HFFc6 (cell line): ENCODE results near the gene SYMPK. TPM values are rescaled to one million over a fixed set of nuclear protein-coding genes. Genes with fewer than 3 reads are reported as not detected.

Experiments used
- DNase-seq: peaks from one replicate; pipeline ENCODE4 v3.0.0-alpha.2; 2018
- H3K27ac Mint-ChIP-seq: 2 replicates; pipeline ENCODE4 v1.8.0; 2020; ENCODE audit warnings: mild to moderate bottlenecking, mixed read lengths
- H3K27me3 Mint-ChIP-seq: 2 replicates; pipeline ENCODE4 v1.8.0; 2021; ENCODE audit warnings: mild to moderate bottlenecking, moderate library complexity, mixed read lengths; ENCODE audit not compliant: insufficient read depth
- H3K36me3 Mint-ChIP-seq: 2 replicates; pipeline ENCODE4 v1.8.0; 2021; ENCODE audit warnings: low read depth, mixed read lengths
- H3K4me1 Mint-ChIP-seq: 2 replicates; pipeline ENCODE4 v1.8.0; 2020; ENCODE audit warnings: low read depth, mixed read lengths
- H3K4me3 Mint-ChIP-seq: 2 replicates; pipeline ENCODE4 v1.8.0; 2020; ENCODE audit warnings: mild to moderate bottlenecking, moderate library complexity, mixed read lengths
- H3K9me3 Mint-ChIP-seq: 2 replicates; pipeline ENCODE4 v1.8.0; 2020; ENCODE audit warnings: mild to moderate bottlenecking, mixed read lengths
- total RNA-seq, 6 experiments: library from RNA; stranded (reverse); fragmentation: NEBNext Ultra II Directional; extraction: Animal tissue kit (Norgen Biotek cat#: 25700); gene quantifications; 2 replicates in 1 of 6; 3 replicates in 5 of 6; pipeline ENCODE4 v1.2.3, GENCODE V29; 2021
- TF ChIP-seq, protein P1 (sequence below): fragments of 200-600 bp; sonication (generic); IDR thresholded peaks from 2 replicates; pipeline ENCODE4 v1.5.0; 2021; ENCODE audit warnings: antibody characterized with exemption, mild to moderate bottlenecking

SYMPK gene
- total RNA-seq, 6 experiments from 2014 or later, result 59.6 to 74.8 (median 66.0) TPM

- TF ChIP-seq, protein P1, sequence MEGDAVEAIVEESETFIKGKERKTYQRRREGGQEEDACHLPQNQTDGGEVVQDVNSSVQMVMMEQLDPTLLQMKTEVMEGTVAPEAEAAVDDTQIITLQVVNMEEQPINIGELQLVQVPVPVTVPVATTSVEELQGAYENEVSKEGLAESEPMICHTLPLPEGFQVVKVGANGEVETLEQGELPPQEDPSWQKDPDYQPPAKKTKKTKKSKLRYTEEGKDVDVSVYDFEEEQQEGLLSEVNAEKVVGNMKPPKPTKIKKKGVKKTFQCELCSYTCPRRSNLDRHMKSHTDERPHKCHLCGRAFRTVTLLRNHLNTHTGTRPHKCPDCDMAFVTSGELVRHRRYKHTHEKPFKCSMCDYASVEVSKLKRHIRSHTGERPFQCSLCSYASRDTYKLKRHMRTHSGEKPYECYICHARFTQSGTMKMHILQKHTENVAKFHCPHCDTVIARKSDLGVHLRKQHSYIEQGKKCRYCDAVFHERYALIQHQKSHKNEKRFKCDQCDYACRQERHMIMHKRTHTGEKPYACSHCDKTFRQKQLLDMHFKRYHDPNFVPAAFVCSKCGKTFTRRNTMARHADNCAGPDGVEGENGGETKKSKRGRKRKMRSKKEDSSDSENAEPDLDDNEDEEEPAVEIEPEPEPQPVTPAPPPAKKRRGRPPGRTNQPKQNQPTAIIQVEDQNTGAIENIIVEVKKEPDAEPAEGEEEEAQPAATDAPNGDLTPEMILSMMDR, result no peak
- Mint-ChIP-seq H3K9me3 (no peaks in the 10 kb centered on the region), H3K4me3 (no peak overlapping the region), H3K36me3 (peaks cover 29% of the 10 kb centered on the region), H3K27ac (no peak overlapping the region), H3K27me3 (peaks cover 6% of the 10 kb centered on the region), H3K4me1 (no peaks in the 10 kb centered on the region)
- no peak for DNase-seq
Measured at GRCh38 chr19:45825917-45826893, 36.7 kb downstream of the SYMPK start.

GRCh38 chr19:45825263-45825605 lies 37.7 kb downstream of the SYMPK start:
- no peak for DNase-seq
- Mint-ChIP-seq H3K27ac (no peak overlapping the region), H3K27me3 (peaks cover 6% of the 10 kb centered on the region), H3K36me3 (peaks cover 24% of the 10 kb centered on the region), H3K4me1 (no peaks in the 10 kb centered on the region), H3K4me3 (no peak overlapping the region), H3K9me3 (no peaks in the 10 kb centered on the region)
- TF ChIP-seq, protein P1, result no peak

DNA sequence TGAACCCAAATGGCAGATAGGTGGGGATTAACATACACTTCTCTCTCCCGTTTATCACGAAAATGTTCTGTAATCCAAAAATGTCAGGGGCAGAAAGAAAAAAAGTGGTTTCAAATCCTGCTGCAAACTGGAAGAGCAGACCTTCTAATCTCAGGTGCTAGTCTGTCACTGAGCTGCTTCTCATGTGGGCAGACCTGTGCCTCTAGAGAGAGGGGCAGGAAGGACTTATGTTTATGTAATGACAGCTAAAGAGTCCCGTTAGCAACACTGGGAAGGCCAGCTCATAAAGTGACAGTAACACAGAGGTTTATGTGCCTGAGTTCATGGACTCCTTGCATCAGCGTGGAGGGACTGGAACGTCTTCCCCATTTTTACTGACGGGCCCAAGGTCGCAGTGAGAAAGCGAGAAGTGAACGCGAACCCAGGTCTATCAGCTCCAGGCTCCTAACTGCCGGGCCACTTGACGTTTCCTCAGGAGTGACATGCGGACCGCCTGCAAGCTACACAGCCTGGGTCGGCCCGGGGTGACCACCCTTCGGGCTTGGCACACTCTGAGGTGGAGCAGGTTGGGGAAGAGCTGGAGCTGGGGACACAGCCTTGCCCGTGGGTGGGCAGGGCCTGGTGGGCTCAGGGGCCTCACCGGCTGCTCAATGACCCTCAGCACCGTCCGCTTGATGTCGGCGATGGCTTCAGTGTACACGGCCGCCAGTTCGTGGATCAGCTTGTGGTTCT lies 38.2 kb downstream of the SYMPK start:
- no peak for DNase-seq
- H3K4me3 Mint-ChIP-seq, result no peak overlapping the region
- H3K4me1 Mint-ChIP-seq, result no peaks in the 10 kb centered on the region

GRCh38 chr19:45824041-45824471 lies 38.9 kb downstream of the SYMPK start:
- no peak for DNase-seq
- no peak overlapping the region for H3K27ac Mint-ChIP-seq
- H3K4me1 Mint-ChIP-seq, result no peaks in the 10 kb centered on the region
- H3K36me3 Mint-ChIP-seq, result peaks cover 15% of the 10 kb centered on the region
- H3K27me3 Mint-ChIP-seq, result peaks cover 8% of the 10 kb centered on the region
- H3K4me3 Mint-ChIP-seq, result no peak overlapping the region
- no peaks in the 10 kb centered on the region for H3K9me3 Mint-ChIP-seq
- TF ChIP-seq, protein P1, result no peak

More for the DNA sequence above, 38.2 kb downstream of the SYMPK start:
- TF ChIP-seq, protein P1, result no peak
- H3K27ac Mint-ChIP-seq, result no peak overlapping the region
- peaks cover 21% of the 10 kb centered on the region for H3K36me3 Mint-ChIP-seq
- H3K27me3 Mint-ChIP-seq, result peaks cover 6% of the 10 kb centered on the region
- H3K9me3 Mint-ChIP-seq, result no peaks in the 10 kb centered on the region

GRCh38 chr19:45823182-45823581 lies 39.8 kb downstream of the SYMPK start:
- no peak for DNase-seq

More at GRCh38 chr19:45823182-45823581, 39.8 kb downstream of the SYMPK start:
- Mint-ChIP-seq H3K4me1 (no peaks in the 10 kb centered on the region), H3K9me3 (no peaks in the 10 kb centered on the region), H3K27ac (no peak overlapping the region), H3K36me3 (peaks cover 7% of the 10 kb centered on the region), H3K4me3 (no peak overlapping the region), H3K27me3 (peaks cover 6% of the 10 kb centered on the region)
- TF ChIP-seq, protein P1, result no peak
